Activated CD4-positive, alpha-beta T cell treated with anti-CD3 and anti-CD28 coated beads, Interleukin-2, amount 50 U/mL, for 4 hours (primary cell): ENCODE results near the gene CYREN.
"Not testable (repeated sequence)": the region's sequence is repeated elsewhere in the genome, so short reads cannot be mapped to it uniquely, and the experiment has no call there.

Source experiments
- DNase-seq, 2 experiments: peaks; one replicate each; pipeline ENCODE4 v3.0.0-alpha.2; 2020

The CYREN gene

DNA sequence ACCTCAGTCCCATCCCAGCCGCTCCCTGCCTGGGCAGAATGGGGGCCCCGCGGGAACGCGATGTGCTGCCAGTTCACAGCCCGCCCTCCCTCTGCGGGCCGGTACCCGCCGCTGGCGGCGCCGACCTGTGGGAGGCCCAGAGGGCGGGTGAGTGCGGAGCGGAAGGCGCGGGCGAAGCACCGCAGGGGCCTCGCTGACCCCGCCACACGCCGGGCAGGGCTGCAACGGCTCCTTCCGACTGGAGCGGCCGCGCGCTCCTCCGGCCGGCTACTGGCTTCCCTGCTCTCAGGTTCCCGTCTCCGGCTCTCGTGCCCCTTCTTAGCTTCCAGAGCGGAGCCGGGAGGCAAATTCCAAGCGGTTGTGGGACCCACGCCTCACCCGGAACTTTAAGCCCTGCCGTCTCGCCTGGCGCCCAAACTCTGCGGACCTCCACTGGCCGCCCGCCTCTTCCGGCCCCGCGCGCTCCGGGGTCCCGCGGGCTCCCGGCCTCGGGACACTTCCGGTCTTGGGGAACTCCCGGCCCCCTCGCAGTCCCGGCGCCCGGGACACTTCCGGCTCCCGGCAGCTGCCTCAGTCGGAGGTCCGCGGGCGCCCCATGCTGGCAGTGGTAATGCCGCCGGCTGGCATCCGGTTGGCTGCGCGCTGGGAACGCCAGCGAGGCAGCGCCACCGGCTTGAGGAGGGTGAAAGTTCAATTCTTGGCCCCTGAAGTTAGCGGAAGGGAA lies at the start of gene CYREN:
Gene CYREN, minus strand, starts transcription at position 434 of the 724 bp plus-strand sequence. CDS start 1,785 bp downstream, outside the sequence.
- DNase-seq: peak; percentile 85

DNA sequence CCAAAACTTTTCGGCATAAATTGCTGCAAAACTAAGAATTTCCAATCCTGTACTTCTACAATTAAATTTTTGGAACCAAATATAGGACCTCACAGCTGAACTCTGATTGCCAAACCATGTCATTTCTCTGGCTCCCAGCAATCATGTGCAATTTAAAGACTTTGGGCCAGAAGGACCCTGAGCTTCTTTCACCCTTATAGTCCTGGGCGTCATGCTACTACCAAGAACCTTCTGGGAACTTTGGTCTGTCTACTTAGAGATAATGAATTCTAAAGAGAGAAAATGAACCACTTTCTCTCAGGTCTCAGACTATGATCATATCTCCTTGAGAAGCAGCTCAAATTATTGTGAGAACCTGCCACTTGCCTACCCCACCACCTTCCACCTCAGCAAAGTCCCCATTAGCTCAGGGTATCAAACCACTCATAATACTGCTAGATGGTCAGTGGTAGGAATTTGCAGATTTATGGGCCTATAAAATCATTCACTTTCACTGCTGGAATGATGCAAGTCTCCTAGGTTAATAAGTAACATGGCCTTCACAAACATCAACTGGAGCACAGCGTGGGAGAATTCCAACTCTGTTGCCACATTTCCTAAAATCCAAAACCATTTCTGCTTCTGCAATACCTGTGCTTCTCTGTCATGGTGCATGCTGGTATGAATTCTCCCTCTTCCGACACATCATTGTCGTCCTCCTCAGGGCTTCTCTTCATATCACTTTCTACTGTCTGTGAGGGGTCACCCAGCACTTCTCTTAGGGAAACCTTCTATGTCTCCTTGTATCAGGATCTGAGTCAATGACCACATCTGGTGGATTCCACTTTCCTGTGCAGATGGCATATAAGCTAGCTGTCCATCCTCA lies 47.4 kb upstream of the CYREN start:
- DNase-seq: no peak

DNA sequence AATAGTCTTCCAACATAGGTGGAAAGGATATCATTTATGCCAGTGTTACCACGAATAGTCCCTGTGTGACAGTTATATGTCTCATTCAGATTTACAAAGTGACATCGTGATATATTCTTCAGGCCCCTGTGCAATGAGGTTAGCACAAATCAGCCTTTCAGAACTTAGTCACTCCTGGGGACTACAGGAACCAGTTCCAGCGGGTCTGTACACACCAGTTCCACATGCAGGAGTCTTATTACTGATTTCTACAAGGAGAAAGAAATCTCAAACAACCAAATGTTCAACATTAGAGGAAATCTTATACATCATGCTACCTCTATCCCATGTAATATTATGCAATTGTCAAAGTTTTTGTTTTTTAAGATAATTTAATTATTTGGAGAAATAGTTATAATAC lies 45.2 kb upstream of the CYREN start:
- DNase-seq: no peak

- DNase-seq: no peak
Measured at GRCh38 chr7:135215180-135215579, 44.7 kb upstream of the CYREN start.

DNA sequence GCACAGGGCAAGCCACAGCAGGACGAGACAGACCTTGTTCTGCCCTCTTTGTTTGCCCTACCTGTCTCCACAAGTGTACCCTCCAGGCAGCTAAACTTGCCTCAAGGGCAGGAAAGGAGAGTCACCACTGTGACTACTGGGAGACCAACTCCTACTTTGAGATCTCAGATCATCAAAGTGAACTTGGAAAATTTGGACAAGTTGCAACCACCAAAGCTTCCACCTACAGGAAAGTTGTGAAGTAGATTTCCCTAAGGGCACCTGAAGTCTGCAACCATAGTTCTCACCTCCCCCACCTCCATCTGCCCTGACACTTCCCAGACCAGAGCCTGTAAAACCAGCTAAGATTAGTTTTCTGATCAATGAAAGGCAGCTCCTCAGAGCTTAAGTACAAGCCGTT lies 43.3 kb upstream of the CYREN start:
- DNase-seq: no peak

- not testable (repeated sequence) for DNase-seq
Measured at GRCh38 chr7:135211946-135212685, 41.6 kb upstream of the CYREN start.

DNA sequence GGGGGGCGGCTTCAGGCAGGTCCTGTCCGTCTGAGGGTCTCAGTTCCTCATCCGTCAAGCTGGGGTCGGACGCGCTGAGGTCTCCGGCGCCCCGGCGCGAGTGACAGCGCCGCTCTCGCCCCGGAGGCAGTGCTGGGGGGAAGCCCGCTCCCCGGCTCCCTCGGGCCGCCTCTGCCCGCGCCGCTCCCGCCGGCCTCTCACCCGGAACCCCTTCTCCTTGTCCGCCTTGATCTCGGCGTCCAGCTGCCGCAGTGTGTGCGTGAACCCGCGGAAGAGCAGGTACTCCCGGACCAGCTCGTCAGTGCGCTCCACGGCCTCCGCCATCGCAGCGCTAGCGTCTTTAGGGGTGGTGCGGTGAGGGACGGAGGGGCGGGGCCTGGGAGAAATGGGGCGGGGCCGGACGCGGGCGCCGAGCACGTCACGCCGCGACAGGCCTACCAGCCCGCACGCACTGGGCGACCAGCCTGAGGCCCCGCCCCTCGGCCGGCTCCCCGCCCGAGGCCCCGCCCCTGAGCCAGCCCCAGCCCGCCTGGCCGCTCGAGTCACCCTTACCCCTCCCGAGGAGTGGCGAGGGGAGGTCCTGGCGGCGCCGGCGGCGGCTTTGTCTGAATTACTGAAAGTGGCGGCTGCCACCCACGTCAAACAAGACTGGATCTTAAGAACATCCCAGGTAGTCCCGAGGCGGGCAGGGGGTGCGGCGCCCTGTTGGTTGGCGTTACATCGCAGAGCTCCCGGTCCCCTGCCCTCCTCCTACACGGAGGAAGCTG lies 40.9 kb upstream of the CYREN start, which contains the start of gene WDR91:
Gene WDR91, minus strand, starts transcription at position 348 of the 767 bp plus-strand sequence. Its CDS starts 24 bp downstream, at position 324.
- DNase-seq: peak; percentile 95 to 96

DNA sequence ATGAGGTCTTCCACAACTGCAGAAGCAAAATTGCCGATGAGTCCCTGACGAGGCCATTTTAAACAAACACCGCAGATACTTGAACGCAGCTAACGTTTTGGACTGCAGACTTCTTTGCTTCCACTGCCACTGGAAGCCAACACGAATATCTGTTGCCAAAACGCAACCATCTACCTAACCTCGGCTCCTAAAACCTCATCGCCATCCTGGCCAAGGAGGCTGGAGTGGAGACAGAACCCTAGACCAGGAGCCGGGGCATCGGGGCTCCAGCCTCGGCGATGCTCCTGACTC lies 40.3 kb upstream of the CYREN start:
- peak in 1 of 2 experiments; percentile 4 for DNase-seq

- no peak for DNase-seq
Measured at GRCh38 chr7:135209225-135209834, 38.8 kb upstream of the CYREN start.

DNA sequence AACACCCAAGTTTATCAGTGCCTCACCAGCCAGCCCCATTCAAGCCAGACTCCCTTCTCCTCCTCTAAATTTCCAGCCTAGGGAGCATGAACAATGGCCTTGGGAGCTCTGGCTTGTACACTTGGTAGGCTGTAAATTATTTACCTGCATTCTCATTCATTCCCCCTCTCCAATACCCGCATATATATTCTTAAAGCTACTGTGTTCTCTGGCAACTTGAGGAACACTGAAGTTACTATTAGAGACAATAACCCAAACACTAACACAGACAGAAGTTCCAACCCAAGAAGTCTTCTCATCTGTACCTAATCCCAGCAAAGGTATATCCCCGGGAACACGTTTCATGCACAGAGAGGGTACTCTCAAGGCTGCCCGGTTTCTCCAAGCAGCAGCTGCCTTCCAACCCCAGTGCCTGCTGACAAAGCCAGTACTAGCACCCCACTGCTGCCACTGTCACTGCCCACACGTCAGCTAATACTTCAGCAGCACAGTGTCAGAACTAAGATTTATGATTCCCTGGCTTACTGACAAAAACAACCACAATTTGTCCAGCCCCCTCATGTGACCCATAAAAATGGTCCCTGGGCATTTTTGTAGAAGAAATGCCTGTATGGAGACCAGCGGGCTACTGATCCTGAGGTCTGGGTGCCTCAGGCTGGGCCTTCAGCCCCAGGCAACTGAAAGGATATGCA lies 37.7 kb upstream of the CYREN start:
- no peak for DNase-seq

- DNase-seq: no peak
Measured at GRCh38 chr7:135207406-135208101, 37.0 kb upstream of the CYREN start.

DNA sequence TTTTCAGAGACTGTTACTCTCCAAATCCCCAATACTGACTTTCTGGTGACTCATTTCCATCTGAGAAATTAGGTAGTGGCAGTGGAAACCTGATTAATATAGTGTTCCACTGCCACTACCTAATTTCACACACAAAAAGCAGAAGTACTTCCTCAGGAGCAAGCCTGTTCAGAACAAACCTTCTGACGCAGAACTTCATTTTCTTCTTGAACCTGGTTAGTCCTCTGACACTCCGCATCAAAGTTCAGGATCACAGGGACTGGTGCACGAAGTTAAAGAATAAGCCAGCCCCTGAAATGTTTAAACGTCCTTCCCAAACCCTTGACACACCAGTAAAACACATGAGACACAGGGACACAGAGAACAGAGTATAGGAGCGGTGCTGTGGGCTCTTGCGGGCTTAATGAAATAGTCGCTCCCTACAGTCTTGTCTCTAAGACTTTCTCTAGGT lies 36.5 kb upstream of the CYREN start:
- DNase-seq: no peak

DNA sequence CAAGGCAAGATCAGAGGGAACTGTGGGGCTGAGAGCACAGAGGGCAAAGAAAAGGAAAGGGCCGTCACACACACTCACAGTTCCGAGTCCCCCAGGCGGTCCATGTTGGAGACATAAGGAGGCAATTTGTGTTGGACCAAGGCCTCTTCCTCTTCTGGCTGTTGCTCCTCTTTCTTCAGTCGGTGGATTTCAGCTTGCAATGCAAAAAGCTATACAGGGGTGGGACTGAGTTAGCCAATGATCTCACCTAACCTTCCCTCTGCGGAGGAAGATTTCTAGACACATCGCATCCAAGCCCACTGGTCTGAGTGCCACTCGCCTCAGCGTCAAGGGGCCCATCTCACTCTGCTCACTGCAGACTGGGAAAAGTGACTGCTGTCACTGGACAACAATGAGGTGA lies 35.3 kb upstream of the CYREN start:
- no peak for DNase-seq

DNA sequence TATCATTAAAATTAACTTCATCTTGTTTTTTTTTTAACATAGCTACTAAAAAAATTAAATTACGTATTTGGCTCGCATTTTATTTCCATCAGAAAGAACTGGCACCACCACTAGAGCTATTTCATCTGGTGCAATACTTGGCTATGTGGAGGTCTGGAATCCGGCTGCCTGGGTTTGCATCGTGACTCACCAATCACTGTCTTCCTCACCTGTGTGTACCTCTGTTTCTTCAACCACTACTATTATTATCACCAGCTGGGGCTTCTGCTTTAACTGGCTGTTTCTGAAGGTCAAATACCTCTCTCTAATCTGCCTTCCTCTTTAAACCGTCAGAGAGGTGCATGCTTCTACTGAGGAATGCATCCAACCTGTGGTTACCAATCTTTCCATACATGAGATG lies 34.4 kb upstream of the CYREN start:
- DNase-seq: no peak

GRCh38 chr7:135204341-135204749 lies 33.8 kb upstream of the CYREN start:
- no peak for DNase-seq

GRCh38 chr7:135201350-135201749 lies 30.8 kb upstream of the CYREN start:
- no peak for DNase-seq

DNA sequence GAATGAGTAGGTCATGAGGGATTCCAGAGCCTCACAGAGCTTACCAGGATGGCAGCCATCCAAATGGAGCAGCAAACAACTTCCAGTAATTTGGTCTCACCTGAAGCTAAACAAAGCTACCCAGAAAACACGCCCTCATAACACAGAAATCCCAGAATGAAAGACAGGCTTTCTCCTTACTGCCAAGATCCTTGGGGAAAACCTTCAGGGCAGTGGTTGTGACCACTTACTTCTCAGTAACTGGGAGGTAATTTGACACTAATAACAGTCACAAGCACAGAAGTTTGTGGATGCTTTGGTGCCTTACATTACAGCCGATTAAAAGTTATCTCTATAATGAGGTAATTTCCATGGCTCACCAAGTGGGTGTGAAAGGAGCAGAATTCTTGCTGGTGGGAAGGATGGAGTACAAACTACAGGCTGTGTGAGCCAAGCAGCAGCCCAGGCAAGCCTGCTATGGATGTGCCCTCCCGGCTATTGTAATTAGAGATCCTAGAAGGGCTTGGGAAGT lies 30.4 kb upstream of the CYREN start:
- DNase-seq: no peak

DNA sequence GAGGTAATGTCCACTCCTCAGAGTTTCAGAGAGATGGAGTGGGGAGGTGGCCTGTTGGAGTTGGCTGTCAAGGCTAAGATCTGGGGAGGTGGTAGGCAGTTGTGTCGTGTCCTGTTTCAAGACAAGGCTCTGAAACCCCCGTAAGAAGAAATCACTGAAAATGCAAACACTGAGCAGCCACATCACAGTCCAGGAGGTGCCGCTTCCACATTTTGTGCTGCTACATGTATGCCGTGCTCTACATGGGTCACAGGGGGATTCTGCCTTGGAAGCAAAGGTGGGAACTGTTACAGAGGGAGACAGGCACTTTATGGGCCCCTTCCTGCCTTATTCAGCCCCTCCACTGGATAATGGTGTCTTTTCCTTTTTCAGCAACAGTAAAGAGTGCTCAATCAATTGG lies 28.9 kb upstream of the CYREN start:
- DNase-seq: no peak

DNA sequence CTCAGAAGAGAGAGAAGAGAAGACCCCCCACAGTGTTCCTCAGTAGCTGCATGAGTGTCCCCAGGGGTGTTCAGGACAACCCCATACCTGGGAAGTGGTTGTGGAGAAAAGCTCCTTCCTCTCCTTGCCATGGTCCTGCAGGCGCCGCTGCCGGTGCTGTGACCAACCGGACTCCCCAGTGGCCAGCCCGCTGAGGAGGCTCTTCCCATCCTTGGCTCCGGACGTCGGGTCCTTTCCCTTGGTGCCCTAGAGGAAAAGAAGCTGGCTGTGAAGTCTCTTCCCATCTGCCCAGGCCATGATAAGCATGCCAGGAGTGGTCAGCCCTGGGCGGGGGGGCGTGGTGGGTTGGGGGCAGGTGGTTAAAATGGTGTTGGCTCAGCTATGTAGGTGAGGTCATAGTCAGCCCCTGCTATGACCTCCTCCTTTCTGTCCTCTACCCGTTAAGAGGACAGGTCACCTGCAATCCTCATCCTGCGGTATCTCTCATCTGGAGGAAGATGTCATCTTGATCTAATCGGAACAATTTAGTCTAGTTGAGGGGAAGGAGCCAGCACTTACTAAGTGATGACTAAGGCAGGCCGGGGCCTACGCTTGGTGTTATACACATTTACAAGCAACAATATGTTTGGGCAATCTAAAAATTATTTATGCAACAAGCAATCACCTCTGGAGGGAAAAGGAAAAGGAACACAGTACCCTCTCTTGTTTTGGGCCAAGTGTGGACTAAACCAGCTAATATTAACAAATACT lies 27.6 kb upstream of the CYREN start:
- DNase-seq: no peak

DNA sequence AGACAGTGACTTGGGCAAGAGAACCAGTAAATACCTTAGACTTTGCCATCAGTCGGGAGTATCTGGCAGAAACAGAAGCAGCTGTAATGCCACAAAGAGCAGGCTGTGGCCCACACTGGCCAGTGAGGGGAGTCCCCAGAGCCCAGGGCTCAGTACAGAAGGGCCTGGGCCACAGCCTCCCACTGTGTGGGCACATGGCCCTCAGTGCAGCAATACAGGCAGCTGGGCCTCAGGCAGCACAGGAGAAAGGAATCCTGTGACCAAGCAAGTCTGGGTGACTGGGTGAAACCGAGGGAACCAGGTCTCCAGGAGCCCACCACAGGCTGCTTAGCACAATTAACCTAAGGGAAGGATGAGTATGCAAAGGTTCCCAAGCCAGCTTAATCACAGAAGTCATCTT lies 26.8 kb upstream of the CYREN start:
- no peak for DNase-seq
